HG02840 (cell line): ENCODE data around the gene MEX3B.

Source experiments
- ATAC-seq: cut with Tn5 transposase; IDR thresholded peaks from one replicate; pipeline ENCODE4 v1.9.1; 2021; ENCODE audit warnings: mild to moderate bottlenecking, moderate library complexity, moderate number of reproducible peaks; ENCODE audit not compliant: unreplicated experiment, low FRiP score

The MEX3B gene

GRCh38 chr15:82045892-82046665 is at the start of gene MEX3B:
Gene MEX3B (minus strand): TSS chr15:82046018. CDS start chr15:82045705, 313 bp downstream.
- ATAC-seq, result peak; percentile 50

DNA sequence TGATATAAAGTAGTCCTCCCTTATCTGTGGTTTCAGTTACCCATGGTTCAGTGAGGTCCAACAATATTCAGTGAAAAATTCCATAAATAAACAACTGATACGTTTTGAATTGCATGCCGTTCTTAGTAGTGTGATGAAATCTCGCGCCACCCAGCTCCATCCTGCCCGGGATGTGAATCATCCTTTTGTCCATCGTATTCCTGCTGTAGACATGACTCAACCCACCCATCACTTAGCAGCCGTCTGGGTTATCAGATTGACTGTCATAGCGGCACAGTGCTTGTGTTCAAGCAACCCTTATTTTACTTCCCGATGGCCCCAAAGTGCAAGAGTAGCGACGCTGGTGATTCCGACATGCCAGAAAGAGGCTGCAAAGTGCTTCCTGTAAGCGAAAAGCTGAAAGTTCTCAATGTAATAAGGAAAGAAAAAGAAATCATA is 48.0 kb upstream of the MEX3B start:
- no peak for ATAC-seq

GRCh38 chr15:82093325-82093724 is 47.5 kb upstream of the MEX3B start:
- ATAC-seq, result no peak

DNA sequence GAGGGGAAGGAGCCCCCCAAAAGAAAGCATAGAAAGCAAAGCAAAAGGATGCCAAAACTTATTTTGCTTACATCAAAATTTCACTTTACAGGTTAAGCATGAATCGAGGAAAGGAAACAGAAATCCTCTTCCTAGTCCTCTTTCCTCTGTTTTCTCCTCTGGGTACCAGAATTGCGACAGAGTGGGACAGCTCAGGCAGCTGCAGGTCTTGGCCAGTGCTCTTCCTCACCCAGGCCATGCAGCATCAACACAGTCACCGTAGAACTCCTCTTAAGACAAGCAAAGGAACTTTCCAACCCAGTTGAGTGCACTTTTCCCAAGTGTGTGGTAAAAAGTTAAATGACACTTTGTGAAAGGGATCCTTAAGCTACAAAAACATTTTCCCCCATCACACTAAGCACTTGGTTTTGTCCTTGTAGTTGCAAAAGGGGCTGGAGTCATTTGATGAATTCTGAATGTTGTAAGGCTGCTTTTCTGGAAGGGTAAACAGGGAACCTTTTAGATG is 45.9 kb upstream of the MEX3B start:
- no peak for ATAC-seq

DNA sequence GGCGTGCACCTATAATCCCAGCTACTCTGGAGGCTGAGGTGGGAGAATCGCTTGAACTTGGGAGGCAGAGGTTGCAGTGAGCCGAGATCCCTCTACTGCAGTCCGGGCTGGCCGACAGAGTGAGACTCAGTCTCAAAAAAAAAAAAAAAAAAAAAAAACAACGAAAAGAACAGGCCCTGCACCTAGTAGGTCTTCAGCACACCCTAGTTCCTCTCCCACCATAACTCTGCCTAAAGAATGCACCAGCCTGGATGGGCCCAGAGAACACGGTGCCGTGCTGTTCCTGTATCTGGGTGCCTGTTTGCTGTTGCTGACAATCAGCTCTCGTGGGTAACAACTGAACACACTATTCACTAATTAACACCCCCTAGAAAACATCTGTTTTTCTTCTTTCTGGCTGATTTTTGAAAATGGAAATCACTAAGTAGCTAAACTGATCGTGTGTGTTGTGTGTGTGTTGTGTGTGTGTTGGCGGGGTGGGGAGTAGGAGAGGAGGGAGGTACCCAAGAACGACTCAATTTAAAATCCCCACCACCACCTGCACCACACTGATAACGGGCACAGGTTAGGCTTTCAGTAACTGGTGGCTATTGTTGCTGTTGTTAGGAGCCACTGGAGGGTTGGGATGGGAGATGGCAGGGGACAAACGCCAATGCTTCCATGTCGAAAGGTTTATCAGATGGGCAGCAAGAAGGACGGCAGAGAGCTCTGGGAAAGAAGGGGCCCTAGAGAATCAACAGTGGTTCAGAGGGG is 40.6 kb upstream of the MEX3B start:
- ATAC-seq, result no peak

DNA sequence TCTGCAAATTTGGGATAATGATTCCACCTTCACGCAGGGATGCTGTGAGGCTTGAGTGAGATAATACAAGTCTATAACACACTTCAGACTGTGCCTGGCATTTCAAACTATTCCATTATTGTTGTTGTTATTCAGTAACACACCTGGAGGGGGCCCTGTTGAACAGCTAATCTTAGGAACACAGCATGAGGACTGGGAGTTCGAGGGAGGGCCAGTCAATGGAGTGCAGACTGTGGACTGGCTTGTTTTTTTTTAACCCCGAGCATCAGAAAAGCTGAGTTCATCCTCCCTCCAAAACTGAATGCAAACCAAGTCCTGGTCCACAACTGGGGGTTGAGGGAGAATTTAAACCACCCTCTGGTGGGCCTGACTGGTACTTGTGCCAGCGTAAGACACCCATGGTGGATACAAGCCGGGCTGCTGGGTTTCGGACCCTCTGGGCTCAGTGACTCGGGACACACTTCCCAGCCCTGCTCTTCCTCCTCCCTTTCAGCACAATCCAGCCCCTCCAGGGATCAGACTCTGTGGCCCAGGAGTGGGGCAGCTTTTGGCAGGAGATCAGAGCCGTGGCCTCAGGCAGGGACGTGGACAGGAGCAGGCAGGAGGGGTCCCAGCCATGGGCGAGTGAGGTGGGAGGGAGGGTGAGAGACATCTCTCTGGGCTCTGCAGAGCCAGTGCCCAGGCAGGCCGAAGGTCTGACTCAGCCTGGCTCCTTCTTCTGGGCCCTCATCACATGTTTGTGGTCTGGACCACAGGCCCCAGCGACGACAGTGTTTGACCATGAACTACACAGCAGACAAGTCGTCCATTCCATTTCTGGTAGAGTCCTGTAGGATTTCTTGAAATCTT is 36.3 kb upstream of the MEX3B start:
- ATAC-seq, result no peak

GRCh38 chr15:82080774-82081173 is 35.0 kb upstream of the MEX3B start:
- no peak for ATAC-seq

- ATAC-seq, result no peak
Observed at GRCh38 chr15:82079736-82080135, 33.9 kb upstream of the MEX3B start.

DNA sequence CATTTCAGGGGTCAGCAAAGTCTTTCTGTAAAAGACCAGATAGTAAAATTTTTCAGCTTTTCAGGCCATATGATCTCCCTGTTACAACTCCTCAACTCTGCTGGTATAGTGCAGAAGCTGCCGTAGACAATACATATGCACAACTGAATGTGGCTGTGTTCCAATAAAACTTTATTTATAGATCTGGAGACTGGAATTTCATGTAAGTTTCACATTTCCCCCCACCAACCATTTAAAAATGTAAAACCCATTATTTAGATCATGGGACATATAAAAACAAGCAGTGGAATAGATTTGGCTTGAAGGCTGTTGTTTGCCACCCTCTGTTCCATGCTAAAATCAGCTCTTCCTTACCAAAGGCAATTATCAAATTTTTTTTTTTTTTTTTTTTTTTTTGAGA is 28.8 kb upstream of the MEX3B start:
- ATAC-seq, result no peak

DNA sequence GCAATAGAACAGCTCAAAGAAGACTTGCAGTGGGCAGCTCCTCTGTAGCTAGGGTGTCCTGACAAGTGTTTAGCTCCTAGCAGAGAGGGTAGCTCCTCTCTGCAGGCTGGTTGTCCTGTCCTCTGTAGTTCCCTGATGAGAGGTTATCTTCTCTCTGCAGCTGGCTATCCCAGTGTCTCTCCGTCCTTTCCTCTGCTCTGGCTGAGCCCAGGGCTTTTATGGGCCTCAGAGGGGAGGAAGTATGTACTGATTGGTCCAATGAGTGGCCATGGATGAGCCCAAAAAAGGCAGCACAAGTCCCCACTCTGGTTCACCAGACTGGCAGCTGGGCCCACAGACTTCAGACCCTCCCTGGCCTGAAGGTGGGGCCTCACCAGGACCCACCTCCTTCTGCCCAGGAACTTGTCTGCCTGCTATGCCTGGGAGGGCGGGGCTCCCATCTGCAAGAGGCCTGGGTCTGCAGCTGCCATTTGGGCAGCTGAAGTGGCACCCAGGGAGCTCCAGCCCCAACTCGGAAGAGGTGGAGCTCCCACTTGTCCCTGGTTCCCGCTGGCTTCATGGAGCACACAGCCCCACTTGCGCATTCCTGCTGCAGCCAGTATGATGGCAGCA is 27.2 kb upstream of the MEX3B start:
- no peak for ATAC-seq

GRCh38 chr15:82066455-82066854 is 20.6 kb upstream of the MEX3B start:
- no peak for ATAC-seq

DNA sequence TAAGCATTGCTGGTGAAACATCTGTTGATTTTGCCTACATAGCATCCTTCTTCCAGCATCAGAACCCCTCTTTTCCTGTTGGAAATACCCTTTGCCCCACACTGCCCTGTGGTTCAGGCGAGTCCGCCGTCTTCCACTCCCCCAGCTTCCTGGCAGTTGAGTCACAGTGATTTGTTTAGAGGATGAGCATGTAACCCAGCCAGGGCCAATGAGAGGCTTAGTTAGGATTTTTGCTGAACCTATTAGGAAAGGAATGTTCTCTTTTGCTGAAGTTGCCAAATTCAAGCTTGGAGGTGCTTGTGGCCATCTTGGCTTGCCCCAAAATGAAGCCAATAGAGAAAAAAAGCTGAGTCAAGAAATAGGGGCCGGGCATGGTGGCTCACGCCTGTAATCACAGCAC is 19.0 kb upstream of the MEX3B start:
- ATAC-seq, result no peak

GRCh38 chr15:82062479-82063454 is 16.9 kb upstream of the MEX3B start:
- ATAC-seq, result no peak

DNA sequence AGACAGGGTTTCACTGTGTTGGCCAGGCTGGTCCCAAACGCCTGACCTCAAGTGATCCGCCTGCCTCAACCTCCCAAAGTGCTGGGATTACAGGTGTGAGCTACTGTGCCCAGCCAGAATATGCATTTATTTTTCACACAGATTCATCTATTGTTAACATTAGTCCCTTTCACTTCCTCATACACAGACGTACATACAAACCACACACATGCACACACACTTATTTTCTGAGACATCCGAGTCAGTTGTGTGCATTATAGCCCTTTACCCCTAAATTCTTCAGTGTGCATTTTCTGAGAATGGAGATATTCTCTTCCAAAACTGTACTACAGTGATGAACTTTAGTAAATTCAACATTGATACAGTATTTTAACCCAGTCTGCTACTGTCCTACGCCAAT is 15.0 kb upstream of the MEX3B start:
- ATAC-seq, result no peak

DNA sequence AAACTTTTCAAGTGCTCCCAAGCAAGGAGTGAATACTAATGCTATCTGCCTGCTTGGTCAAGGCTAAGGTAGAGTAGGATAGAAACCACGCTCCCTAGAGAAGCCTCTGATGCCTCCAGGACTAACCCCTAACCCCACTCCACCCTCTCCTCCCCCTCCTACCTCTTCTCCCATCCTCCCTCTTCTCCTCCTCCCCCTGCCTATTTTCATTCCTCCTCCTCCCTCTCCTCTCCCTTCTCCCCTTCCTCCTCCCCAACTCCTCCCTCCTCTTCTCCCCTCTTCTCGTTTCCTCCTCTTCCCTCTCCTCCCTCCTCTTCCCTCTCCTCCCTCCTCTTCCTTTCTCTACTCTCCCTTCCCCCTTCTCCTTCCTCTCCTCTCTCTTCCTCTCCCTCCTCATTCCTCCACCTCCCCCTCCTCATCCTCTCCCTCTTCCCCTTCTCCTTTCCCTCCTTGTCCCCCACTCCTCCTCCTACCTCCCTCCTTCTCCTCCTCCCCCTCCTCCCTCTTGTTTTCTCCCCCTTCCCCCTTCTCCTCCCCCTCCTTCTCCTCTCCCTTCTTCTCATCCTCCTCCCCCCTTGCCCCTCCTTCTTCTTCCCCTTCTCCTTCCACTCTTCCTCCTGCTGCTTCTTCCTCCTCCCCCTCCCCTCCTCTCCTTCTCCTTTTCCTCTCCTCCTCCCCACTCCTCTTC is 12.8 kb upstream of the MEX3B start:
- ATAC-seq, result no peak

DNA sequence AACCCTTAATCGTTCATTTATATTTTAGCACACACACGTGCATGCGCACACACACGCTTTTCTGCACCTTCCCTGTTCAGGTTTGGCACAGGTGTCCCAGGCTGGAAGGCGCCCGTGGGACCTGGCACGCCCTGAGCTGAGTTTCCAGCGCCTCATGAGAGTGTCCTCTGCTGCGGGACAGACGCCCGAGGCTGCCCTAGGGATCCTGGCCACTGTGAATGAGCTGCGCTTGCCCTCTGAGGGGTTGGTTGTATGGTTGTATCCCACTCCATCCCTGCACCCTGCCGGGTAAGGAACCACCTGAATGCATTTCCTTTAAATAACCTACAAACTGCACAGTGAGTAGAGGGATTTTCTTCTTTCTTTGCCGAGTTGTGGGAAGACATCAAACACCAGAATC is 12.2 kb upstream of the MEX3B start:
- no peak for ATAC-seq

GRCh38 chr15:82056958-82057823 is 11.4 kb upstream of the MEX3B start:
- no peak for ATAC-seq

- ATAC-seq, result no peak
Observed at GRCh38 chr15:82052751-82053150, 6.9 kb upstream of the MEX3B start.
